COR-L47 (cell line): ENCODE data around the gene ARFGAP3.

Experiments used
- DNase-seq: peaks from one replicate; lab custom pipeline; 2025; lab: John Stamatoyannopoulos, UW

ARFGAP3 gene

GRCh38 chr22:42863349-42863961 lies 6.4 kb upstream of the ARFGAP3 start:
- DNase-seq = no peak

- no peak for DNase-seq
Observed at GRCh38 chr22:42862045-42862734, 5.1 kb upstream of the ARFGAP3 start.

DNA sequence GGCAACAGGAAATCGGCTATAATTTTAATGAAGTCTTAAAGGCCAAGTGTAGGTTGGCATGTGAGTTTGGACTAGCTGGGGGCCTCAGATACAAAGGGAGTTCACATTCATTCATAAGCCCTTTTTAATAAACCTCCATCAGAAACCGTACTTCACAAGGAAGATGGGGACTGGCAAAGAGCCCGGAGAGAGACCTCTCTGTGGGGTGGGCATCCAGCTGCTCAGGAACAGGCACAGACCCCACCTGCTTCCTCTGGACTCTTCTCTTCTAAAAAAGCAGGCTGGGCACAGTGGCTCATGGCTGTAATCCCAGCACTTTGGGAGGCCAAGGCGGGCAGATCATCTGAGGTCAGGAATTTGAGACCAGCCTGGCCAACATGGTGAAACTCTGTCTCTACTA lies 3.9 kb upstream of the ARFGAP3 start:
- DNase-seq = peak; percentile 16

DNA sequence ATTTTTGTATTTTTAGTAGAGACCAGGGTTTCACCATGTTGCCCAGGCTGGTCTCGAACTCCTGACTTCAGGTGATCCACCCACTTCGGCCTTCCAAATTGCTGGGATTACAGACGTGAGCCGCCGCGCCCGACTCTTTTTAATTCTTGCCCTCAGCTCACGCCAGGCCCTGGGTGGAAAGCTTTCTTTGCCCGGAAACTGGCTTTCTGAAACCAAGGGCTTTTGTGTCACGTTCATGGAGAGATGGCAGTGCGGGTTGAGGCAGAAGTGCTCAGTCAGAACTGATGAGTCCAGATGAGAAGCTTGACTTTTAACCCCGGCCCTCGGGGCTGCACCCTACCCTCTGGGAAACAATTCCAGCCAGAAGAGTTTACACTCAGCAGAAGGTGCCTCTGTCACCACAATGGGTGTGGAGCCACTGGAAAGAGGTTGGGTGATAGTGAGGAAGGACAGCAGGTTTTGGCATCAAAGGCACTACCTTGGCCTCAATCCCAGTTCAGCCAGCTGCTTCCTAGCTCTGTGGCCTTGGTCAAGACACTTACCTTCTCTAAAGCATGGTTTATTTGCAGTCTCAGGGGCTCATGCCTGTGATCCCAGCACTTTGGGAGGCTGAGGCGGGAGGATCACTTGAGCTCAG lies 890 bp upstream of the ARFGAP3 start:
- DNase-seq = peak; percentile 33

GRCh38 chr22:42856179-42856864 lies 751 bp downstream of the ARFGAP3 start:
- peak; percentile 43 for DNase-seq

- no peak for DNase-seq
Observed at GRCh38 chr22:42855721-42856120, 1.4 kb downstream of the ARFGAP3 start.

DNA sequence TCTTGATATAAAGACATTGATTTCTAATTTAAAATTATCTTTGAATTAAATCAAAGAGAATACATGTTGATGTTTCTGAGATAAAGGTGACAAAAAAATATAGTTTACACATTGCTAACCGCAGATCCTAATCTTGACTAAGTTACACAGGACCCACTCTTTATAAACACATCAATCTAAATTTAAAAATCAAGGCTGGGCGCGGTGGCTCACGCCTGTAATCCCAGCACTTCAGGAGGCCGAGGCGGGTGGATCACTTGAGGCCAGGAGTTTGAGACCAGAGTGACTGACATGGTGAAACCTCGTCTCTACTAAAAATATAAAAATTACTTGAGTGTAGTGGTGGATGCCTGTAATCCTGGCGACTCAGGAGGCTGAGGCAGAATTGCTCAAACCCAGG lies 1.9 kb downstream of the ARFGAP3 start:
- no peak for DNase-seq

DNA sequence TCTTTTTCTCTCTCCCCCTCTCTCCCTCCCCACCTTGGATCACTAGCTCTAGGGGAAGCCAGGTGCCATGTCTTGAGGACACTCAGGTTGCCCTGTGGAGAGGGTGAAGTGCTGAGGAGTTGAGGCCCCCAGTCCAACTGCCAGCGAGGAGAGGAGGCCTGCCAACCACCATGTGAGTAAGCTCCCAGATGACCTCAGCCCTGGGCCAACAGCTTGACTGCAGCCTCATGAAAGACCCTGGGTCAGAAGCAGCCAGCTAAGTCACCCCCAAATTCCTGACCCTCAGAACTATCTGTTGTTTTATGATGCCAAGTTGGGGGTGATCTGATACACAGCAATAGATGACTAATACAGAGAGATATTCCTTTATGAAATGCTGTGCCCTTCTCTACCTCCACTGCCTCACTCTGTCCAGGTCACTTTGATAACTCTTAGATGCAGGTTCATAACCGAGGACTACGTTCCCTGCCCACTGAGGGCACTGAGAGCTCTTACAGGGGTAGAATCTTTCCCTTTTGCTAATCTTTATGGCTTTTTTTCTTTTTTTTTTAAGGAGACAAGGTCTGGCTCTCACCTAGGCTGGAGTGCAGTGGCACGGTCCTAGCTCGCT lies 8.0 kb downstream of the ARFGAP3 start:
- no peak for DNase-seq

GRCh38 chr22:42847110-42847509 lies 10.0 kb downstream of the ARFGAP3 start:
- DNase-seq = no peak

DNA sequence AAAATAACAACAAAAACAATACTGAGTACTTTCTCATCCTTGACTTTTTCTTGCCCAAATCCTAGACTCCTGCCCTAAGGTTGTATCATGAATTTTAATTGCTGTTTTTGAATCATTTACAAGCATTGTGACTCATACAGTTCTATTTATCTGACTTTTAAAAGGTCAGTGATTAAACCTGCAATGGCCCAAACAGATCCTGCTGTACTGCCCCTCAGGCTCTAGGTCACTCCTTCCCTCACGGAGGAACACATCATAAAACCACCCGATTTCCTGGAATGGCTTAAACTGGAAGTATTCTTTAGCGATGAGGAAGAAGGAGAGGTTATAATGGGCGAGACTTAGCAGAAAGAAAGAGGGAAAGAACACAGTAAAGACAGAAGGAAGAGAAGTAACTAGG lies 12.3 kb downstream of the ARFGAP3 start:
- no peak for DNase-seq

GRCh38 chr22:42842658-42843370 lies 14.3 kb downstream of the ARFGAP3 start:
- no peak for DNase-seq

DNA sequence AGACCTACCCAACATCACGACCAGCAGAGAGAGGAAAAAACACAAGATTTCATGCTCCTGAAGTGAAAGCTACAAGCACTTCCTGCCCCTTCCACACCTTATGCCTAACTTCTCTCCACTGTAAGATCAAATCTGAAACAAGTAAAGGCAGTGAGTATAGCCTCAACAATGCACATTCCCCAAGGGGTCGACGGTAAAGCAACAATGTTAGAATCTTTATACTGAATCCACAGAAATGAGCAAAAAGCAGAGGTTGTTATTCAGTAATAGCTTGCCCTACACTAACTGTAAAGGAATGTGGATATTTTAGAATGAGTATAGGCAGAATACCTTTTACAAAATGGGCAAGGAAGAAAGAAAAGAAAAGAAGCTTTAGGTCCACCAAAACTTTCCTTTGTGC lies 15.6 kb downstream of the ARFGAP3 start:
- DNase-seq = no peak

GRCh38 chr22:42837556-42837955 lies 19.5 kb downstream of the ARFGAP3 start:
- no peak for DNase-seq

- DNase-seq = no peak
Observed at GRCh38 chr22:42836026-42836425, 21.0 kb downstream of the ARFGAP3 start.

DNA sequence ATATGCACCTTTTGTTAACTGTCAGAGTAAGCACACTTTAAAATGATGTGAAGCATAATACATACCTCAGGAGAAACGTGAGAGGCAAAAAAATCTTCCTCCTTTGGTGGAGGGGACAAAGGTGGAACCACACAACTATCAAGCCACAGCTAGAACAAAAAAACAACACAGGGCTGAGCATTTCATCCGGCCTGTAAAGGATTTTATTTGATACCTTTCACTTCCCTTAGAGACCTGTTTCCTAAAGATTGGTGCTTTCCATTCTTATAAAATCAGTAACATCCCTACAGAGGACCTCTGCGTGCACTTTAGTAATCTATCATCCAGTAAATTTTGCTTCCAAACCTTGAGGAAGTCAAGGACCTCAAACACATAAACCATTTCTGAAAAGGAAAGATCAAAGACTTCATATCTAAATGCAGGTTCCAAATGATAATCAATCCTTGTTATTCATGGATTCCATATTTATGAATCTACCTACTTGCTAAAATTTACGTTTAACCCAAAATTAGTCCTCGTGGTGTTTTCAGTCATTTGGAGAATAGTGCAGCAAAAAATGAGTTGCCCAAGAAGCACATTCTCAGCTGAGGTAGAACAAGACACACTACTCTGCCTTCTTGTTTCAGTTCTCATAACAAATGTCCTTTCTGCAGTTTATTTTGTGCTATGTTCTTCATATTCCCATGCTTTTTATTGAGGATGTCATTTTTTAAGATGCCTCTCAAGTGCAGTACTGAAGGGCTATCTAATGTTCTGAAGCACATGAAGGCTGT lies 22.7 kb downstream of the ARFGAP3 start:
- no peak for DNase-seq

DNA sequence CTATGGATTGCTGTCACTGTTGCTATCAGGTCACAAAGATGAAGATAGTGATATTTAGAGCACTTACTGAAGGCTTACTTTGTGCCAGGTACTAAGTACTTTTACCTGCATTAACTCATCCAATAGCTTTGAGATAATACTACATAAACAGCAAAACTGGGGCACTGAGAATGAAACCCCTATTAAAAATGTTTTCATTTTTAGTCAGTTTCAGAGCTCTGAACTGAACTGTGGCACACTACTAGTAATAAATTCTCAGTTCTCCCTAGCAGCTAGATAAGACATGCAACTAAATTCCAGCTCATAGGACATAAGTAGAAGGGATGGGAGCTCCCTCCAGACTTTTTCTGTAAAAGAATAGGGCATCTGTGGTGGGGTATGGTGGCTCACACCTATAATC lies 24.0 kb downstream of the ARFGAP3 start:
- DNase-seq = no peak

- DNase-seq = no peak
Observed at GRCh38 chr22:42831712-42832111, 25.4 kb downstream of the ARFGAP3 start.

DNA sequence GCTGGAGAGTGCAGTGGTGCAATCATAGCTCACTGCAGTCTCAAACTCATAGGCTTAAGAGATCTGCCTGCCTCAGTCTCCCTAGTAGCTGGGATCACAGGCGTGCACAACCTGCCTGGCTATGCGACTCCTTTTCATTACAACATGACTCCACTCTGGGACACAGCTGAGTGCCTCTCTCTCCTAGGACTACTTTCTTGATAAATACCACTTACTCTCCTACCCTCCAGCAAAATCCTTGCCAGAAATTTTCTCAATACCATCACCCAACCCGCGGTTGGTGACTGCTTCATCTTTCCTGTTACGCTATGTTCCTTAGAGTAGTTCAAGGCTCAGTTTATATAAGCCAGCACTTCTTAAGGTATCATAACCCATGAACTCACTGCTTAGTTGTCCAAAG lies 26.9 kb downstream of the ARFGAP3 start:
- no peak for DNase-seq

DNA sequence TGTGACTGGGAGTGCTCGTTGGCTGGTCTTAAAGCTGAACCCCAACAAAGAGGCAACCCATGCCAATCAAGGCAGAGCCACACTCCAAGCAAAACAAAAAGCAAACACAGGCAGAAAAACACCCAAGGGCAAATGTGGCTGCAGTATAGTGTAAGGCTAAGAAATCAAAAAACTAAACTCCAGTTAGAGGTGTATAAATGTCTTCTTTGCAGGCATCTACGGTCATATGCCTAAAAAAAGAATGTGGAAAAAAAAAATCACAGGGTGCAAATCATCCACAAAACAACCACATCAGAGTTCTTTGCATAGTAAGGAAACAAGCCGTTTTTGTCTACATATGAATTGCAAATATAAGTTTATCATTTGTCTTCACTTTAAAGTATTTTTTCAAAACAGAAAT lies 27.8 kb downstream of the ARFGAP3 start:
- DNase-seq = no peak

- no peak for DNase-seq
Observed at GRCh38 chr22:42825796-42826195, 31.3 kb downstream of the ARFGAP3 start.

GRCh38 chr22:42821386-42821785 lies 35.7 kb downstream of the ARFGAP3 start:
- DNase-seq = no peak
